HG03095 (cell line): ENCODE data around the gene TIMP4.

Experiments used
- ATAC-seq: cut with Tn5 transposase; IDR thresholded peaks from one replicate; pipeline ENCODE4 v1.9.1; 2021; ENCODE audit warnings: moderate library complexity; ENCODE audit not compliant: unreplicated experiment

TIMP4 gene

DNA sequence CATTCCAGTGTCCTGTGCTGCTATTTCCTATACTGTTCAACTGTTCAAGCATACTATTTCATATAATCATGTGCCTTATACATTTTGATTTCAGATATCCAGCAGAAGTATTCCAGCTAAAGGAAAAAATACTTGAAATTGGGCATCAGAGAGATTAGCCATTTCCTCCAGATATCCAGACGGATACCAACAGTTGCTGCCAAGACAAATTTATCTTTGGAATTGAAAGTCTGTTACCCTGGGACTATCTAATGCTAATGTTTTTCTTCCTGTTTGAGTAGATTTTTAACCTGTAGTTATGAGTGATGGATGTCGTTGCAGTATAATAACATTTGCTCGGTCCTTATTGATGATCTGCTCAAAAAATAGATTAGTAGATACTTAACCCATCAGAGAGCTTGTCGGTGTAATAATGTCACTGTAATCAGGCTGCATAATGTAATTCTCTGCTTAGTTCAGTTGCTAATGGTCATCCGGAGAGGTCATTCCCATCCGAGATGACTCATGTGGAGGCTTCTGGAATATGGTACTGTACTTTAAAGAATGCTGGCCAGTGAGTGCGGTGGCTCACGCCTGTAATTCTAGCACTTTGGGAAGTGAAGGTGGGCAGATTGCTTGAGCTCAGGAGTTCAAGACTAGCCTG, 51.5 kb downstream of the TIMP4 start:
- ATAC-seq = no peak
